NCI-H1048 (cell line): ENCODE measurements around the gene PGR.

ENCODE experiments used
- DNase-seq: peaks from one replicate; lab custom pipeline; 2025; lab: John Stamatoyannopoulos, UW

The PGR gene

DNA sequence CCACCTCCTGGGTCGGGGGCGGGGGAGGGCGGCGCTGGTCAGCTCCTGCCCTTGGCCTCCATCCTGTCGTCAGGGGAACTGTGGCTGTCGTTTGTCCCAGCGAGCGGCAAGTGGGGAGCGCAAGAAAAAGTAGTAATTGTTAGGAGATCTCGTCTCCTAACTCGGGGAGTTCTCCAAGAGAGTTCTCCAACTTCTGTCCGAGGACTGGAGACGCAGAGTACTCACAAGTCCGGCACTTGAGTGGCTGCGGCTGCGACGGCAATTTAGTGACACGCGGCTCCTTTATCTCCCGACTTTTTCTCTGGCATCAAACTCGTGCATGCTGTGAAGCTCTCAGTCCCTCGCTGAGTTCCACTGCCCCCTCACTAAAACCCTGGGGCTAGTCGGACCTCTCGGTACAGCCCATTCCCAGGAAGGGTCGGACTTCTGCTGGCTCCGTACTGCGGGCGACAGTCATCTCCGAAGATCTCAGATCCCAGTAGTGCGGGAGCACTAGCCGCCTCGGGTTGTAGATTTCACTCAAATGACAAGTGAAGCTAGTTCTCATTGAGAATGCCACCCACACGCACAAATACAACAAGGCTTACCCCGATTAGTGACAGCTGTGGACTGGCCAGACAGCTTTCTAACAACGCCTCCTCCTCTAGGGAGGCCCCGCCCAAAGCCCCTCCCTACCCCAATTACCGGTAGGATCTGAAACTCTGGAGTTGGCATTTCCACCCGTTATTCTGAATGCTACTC lies at the start of gene PGR:
Gene PGR, minus strand, starts transcription at position 611 of the 741 bp plus-strand sequence. CDS start 743 bp downstream, outside the sequence.
- DNase-seq: peak; percentile 45

DNA sequence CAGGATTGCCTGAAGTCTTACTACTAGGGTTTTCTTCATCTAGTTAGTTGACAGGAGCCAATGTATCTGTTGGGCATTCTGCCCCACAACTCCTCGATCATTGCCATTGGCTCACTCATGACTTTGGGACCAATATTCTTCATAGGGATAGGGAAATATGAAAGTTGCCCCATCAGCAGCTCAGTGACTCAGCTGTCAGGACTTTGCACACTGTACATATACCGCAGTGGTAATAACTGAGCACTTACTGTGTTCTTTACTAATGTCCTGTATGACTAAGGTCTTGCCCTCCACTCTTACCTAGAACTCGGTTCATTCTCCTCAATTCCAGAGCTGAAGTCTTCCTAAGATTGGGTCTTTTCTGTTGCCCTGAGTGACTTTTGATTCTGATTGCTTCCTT lies 46.8 kb upstream of the PGR start:
- DNase-seq: no peak

DNA sequence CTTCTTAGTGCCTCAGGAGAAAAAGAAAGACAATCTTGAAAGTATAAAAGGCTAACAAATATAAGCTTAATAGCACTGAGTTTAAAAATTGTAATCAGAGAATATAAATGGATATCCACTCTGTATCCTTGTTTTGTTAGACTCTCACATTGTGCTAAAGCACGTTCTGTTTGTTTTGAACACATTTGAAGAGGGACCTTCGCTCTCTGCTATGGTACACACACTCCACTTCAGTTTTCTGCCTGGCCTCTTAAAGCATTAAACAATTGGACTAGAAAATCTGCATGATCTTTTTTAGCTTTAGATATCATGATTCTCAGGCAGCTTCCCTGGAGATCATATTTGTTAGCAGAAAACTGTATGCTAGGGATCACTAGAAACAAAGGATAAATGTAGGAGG lies 40.3 kb upstream of the PGR start:
- no peak for DNase-seq

DNA sequence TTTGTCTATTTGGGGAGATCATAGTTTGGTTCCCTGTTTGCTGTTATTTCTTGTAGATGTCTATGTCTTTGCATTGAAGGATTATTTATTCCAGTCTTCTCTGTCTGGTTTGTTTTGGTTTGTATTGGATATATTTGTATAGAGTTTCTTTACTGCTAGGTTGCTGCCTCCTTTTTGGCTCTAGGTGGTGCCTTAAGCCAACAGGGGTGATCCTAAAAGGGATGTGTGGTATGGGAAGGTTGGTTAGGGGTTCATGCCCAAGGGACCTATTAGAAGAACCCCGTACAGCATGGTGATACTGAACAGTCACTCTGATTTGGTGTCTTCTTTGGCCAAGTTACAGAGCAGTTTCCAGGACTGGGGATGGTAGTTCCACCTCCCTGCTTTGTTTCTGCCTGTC lies 36.4 kb upstream of the PGR start:
- DNase-seq: no peak

DNA sequence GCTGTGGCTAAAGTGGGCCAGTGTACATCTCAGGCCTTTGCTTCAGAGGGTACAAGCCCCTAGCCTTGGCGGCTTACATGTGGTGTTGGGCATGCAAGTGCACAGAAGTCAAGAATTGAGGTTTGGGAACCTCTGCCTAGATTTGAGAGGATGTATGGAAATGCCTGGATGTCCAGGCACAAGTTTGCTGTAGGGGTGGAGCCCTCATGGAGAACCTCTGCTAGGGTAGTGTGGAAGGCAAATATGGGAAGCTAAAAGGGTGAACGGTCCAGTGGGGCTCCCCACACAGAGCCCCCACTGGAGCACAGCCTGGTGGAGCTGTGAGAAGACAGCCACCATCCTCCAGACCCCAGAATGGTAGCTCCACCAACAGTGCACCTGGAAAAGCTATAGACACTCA lies 28.5 kb upstream of the PGR start:
- DNase-seq: no peak

DNA sequence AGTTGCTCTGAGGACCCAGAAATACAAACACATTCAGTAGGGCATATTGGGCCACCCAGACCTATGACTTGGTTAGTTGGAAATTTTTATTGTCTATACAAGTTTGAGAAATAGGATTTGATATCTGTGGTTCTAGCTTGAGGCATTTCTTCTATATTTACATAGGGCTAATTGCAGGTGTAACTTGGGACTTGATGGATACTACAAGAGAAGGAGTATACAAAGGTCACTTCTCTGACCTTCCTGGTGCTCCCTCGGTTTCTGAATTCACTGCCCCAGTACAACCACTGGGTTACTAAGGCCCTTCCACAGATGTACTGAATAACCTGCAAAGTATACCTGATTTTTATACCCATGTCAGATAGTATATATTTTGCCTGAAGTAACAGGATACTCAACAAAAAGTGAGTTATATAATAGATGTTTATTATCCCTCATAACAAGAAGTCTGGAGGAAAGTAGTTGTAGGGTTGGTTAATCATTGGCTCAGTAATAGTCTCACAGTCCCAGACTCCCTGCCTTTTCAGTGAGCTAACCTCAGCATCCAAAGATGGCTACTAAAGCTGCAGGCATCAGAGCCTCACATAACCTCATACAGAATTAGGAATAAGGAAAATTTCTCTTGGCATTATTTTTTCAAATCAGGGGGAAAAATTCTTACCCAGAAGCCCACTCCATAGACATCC lies 8.8 kb upstream of the PGR start:
- no peak for DNase-seq

DNA sequence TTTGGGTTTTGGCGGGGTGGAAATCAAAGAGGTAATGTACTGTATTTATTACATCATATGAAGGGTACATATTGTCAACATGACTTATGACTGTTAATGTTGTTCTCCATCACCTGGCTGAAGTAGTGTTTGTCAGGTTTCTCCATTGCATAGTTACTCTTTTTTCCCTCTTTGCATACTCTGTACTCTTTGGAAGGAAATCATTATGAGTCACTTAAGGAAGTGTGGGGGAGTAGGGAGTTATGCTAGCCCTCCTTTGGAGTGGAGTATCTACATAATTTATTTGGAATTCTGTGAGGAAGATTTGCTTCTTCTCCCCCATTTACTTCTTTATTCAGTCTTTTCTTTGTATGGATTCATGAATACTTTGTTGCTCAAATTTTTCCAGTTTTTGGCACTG lies 3.6 kb upstream of the PGR start:
- DNase-seq: no peak

DNA sequence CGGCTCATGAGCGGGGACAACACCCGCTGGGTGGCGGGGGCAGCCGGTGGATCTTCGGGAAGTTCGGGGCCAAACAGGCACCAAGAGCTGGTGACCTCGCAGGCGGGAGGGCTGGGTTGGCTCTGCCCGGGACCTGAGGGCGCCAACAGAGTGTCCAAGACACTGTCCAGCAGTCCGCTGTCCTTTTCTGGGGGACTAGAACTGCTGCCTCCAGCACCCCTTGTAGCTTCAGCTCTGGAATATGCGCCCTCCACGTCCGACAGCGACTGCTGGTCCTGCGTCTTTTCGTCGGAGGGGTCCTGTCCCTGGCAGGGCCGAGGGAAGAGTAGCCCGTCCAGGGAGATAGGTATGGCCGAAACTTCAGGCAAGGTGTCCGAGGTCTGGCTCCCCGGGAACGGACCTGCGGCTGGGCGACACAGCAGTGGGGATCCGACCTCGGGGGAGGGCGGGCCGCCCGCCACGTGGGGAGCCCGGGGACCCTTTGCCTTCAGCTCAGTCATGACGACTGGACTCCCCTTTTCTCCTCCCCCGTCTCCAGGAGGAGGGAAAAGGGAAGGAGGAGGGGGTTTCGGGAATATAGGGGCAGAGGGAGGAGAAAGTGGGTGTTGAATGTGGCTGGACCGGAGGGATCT lies 926 bp downstream of the PGR start:
- DNase-seq: no peak

DNA sequence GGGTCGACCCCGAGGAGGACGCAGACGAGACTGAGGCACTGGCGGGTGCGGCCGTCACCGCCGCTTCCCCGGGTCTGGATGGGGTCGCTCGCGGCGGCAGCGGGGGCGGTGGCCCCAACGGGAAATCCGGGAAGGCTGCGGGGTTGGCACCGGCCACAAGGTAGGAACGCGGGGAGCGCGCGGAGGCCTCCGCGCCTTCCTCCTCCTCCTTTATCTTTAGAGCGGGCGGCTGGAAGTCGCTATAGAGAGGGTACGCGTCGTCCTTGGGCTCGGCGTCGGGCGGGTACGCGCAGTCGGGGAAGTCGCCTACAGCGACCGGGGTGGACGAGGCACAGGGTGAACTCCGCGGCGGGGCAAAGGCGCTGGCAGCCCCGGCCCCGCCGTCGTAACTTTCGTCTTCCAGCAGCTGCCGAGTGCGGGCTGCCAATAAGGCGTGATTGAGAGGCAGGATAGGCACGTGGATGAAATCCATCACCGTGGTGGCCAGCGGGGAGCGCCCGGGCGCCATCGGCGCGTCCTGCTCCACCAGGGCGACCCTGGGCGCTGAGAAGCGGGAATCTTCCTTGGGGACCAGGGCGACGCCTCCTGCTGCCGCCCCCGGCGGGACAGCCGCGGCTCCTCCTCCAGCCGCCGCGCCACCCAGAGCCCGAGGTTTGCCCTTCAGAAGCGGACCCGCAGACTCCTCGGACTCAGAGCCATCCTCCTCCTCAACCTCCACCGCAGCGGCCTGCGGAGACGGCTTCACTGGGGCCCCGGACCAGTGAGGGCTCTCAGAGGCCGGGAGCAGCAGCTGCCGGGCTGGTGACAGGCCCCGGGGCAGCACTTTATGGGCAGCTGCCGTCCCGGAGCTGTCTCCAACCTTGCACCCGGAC lies 1.7 kb downstream of the PGR start:
- no peak for DNase-seq

DNA sequence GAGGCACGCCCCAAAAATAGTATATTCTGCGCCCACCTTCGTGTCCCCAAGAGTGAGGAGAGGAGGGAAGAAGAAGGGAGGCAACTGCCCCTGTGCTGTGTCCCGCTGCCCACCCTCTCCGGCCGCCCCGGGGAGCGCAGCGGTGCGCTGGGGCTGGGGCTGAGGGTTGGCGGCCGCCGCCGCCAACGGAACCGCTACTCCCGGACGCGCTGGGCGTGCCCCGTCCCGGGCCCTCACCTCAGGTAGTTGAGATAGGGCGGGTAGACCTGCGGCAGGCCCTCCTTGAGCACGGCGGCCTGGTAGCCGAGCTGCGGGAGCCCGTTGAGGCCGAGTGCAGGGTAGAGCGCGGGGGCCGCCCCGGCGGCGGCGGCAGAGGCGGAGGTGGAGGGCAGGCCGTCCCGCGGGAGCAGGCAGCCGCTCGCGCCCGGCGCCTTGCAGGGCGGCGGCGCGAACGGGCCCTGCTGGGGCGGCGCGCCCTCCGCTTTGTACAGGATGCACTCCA lies 2.4 kb downstream of the PGR start:
- no peak for DNase-seq

DNA sequence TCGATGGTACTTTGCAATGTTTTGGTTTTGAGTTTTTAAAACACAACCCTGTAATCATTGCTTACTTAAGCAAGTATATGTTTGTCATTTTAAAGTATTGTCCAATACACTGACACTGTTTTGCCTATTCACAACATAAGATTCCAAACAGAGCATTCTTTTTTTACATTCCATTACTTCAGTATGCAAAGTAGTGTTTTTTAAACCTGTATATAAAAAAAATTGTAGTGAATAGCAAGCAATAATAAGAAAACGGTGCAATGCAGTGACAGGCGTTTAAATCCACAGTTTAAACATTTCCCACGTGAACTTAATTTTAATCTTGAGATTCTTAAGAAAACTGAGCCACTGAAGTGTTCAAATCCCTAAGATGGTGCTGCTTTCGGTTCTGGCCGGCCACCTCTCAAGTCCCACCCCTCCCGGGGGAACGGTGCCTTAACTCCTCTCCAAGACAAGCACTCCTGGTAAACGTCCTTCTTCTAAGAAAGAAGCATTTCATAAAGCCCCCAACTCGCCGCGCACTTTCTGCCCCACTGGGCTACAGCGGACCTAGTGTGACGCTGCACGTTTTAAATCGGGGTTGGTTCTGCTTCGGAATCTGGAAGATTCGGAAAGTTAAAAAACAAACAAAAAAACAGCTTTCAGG lies 2.9 kb downstream of the PGR start:
- no peak for DNase-seq

DNA sequence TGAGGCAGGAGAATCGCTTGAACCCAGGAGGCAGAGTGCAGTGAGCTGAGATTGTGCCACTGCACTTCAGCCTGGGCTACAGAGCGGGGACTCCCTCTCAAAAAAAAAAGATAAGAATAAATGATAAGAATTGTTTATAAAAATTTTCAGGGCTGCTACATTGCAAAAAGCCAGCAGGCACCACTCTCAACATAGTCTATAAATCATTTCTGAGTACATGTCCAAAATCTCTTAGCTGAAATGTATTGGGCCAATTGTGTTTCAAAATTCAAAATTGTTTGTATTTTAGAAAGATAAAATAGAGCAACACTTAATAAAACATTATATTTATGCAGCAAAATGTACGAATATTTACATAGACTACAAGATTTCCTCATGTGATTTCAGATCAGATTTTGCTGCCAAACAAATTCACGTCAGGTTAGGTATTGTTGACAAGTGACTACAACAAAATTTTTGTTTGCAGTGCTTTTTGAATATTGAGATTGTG lies 13.9 kb downstream of the PGR start:
- no peak for DNase-seq

DNA sequence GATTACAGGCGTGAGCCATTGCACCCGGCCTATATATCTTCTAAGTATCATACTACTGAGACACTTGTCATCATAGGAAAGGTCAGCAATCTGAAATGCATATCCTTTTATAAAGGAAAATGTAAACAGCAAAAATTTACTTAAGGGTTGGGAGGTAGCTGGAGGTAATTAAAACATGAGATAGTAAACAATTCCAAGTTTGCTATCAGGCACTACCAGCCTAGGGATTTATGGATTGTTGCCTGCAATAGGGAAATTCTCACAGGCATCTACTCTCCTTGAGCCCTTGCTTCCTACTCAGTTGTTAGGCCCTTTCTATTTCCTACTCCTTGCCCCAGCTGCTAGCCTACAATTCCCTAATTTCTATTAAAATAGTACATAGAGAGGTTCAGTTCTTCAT lies 16.1 kb downstream of the PGR start:
- DNase-seq: no peak

DNA sequence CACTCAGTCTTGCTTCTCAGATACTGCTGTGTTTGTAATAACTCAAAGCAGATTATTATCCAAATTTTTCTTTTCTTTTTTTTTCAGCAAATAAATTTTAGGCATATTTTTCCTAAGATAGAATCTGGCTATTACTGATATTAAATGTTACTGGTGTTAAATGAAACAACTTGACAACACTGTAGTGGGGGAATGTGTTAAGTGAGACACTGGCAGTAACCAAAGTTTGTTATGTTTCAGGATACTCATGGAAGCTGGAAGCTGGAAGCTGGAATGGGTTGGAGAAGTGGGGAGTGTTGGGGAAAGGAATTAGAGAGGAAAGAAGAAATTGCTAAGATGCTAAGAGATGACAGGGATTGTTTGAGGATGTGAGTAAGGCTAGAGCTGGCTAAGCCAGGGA lies 24.9 kb downstream of the PGR start:
- no peak for DNase-seq

DNA sequence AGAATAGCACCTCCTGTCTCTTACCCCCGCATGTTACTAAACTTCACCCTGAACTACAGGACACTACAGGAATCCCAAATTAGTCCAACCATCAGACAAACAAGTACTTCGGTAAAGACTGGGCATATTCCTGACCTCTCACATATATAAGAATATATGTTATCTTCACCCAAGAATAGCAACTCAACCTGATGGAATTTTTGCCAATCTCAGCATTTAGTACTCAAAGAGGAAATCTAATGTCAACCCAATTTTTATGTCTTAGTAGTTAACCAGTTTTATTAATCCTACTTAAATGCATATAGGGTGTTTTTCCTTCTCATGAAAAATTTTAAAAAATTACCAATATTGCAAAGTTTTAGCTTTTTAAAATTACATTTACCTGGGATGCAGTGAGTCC lies 26.2 kb downstream of the PGR start:
- no peak for DNase-seq

DNA sequence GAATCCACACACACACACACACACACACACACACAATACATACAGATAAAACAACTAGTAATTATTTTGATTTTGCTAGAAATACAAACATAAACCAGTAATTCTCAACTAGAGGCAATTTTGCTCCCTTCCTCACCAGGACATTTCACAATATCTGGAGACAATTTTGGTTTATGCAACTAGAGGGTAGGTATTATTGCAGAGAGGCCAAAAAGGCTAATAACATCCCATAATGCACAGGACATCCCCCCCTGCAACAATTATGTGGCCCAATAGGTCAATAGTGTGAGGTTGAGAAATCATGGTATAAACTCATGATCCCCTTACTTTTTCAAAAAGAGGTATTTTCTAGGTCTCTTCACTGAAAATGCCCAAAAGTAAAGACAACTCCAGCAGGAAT lies 29.0 kb downstream of the PGR start:
- DNase-seq: no peak

DNA sequence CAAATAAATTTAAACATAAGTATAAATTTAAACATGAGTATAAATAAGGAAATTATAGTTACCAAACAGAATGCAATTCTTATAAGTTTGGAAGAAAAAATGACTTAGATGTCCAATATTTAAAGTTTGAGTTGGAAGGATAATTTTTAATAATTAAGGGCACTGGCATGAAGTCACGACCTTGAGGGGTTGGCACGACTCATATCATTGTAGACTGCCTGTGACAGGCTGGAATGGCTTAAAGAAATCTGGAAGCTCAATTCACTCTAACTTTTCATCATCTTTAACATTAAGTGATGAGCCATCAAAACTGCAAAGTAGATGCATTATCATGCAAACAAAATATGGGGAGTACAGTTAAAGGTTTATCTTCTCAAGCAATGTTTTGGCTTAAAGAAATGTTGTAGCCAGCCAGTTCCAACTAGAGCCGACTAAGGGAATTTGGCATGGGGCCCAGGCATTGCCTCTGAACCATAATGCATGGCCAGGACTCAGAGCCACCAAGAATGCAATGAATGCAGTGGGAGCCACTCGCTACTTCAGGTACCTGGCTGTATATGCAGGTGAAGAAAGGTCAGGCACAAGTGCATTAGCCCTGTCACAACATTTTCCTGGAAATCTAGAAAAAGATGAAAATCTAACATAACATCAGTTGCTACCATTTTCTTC lies 33.4 kb downstream of the PGR start:
- DNase-seq: no peak

DNA sequence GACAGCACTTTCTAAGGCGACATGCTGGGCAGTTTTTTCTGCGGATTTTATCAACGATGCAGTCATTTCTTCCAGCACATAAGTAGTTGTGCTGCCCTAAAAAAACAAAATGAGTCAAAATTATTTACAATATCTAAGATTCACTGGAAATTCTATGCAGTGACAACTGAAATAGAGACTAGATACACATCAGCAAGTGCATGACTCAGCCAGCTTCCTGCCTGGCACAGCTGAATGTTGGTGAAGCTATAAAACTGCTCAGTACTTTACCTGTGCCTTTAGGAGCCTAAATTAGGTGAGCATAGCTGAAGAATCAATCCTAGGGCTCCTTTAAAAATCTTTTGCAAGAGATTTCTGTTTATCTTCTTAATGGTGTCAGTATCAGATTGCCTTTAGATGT lies 37.8 kb downstream of the PGR start:
- DNase-seq: no peak

DNA sequence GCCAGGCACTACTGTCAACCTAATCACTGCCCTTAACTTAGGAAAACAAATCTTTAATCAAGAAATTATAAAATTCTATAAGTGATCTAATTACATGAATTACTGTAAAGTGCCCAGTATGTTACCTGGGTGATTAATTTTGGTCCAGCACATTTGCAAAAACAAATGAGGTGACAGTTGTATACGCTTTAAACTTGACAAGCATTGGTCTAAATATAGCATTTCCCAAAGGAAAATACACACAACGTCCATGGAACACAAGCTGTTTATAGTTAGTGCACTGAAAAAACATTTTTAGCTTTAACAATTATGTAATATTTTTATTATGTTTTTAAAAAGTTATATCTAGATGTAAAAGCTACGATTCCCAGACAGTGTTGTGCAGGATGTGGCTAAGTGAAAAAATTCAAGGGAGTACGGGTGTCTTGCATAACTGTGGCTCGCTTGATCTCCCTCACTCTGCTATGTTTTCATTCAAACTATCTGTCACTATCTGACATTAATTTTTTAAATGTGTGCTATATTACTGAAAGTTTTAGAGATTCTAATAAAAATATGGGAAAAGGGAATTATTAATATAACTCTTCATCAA lies 38.8 kb downstream of the PGR start:
- DNase-seq: no peak

DNA sequence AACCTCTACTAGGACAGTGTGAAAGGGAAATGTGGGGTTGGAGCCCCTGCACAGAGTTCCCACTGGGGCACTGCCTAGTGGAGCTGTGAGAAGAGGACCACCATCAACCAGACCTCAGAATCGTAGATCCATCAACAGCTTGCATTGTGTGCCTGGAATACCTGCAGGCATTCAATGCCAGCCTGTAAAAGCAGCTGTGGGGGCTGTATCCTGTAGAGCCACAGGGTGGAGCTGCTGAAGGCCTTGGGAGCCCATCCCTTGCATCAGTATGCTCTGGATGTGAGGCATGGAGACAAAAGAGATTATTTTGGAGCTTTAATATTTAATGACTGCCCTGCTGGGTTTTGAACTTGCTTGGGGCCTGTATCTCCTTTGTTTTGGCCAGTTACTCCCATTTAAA lies 46.3 kb downstream of the PGR start:
- DNase-seq: no peak

DNA sequence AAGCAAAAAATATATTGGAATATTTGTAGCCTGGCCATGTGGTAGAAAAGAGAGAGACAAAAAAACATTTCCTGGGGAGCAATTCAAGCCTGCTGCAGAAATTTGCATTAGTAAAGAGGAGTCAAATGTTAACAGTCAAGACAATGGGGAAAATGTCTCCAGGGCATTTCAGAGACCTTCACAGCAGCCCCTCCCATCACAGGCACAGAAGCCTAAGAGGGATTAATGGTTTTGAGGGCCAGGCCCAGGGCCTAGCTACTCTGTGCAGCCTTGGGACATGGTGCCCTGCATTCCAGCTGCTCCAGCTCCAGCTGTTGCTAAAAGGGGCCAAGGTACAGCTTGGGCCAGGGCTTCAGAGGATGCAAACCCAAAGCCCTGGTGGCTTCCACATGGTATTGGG lies 46.8 kb downstream of the PGR start:
- DNase-seq: no peak
